Measurements from ENCODE around the gene SPACA7. TPM values are rescaled to one million over a fixed set of nuclear protein-coding genes. Genes with fewer than 3 reads are reported as not detected.

SPACA7 gene
- total RNA-seq, 1 donor from 2014 or later: not detected

GRCh38 chr13:112443995-112444311 lies 67.8 kb downstream of the SPACA7 start:
- DNase-seq (ENCODE audit: low spot score in 2 of 2, unreplicated experiment in 2 of 2): peak; percentile 59 to 86
- Mint-ChIP-seq H3K27ac (no peak overlapping the region), H3K9me3 (peaks cover under 1% of the 10 kb centered on the region), H3K4me3 (no peak overlapping the region), H3K27me3 (ENCODE audit: low read depth) (peaks cover 65% of the 10 kb centered on the region), H3K4me1 (no peaks in the 10 kb centered on the region), H3K36me3 (no peaks in the 10 kb centered on the region)
- peak; percentile 73 for TF ChIP-seq CTCF (IDR thresholded peaks at IDR 0.05; ENCODE audit: unreplicated experiment)

DNA sequence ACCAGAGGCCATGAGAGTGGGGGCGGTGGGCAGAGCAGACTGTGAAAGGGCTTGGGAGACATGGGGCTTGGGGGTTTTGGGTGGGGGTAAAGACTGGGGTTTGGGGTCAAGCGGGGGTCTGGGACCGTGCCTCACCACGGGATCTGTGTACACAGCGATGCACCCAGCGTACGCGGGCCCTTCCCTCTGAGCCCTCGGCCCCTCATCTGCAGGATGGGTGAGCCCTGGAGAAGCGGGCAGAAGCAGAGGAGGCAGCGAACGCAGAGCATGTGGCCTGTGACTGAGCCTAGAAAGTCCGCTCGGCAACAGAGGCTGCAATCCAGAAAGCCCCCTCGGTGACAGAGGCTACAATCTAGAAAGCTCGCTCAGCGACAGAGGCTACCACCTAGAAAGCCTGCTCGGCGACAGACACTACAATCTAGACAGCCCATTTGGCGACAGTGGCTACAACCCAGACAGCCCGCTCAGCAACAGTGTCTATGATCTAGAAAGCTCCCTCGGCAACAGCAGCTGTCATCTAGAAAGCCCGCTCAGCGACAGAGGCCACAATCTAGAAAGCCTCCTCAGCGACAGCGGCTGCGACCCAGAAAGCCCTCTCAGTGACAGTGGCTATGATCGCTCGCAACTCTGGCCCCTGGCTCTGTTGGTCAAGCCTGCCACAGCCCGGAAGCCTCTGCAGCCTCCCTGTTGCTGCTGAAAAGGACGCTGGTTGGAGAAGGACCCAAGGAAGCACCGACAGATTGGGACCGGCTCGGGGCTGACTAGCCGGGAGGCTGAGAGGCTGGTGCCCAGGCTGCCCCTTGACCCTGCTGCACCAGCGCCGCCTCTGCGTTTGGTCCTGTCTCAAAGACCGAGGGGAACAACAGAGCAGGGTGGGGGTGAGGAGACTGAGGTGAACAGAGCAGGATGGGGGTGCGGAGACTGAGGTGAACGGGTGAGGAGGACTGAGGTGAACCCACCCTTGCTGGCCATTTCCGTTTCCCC lies 68.6 kb downstream of the SPACA7 start:
- TF ChIP-seq CTCF (IDR thresholded peaks at IDR 0.05; ENCODE audit: unreplicated experiment): no peak
- no peak overlapping the region for H3K4me3 Mint-ChIP-seq
- H3K36me3 Mint-ChIP-seq: no peaks in the 10 kb centered on the region
- H3K4me1 Mint-ChIP-seq: no peaks in the 10 kb centered on the region
- H3K27me3 Mint-ChIP-seq (ENCODE audit: low read depth): peaks cover 65% of the 10 kb centered on the region
- DNase-seq (ENCODE audit: low spot score in 2 of 2, unreplicated experiment in 2 of 2): no peak
- H3K9me3 Mint-ChIP-seq: no peaks in the 10 kb centered on the region
- no peak overlapping the region for H3K27ac Mint-ChIP-seq

- Mint-ChIP-seq H3K27me3 (ENCODE audit: low read depth) (peaks cover 58% of the 10 kb centered on the region), H3K4me3 (no peak overlapping the region), H3K9me3 (no peaks in the 10 kb centered on the region), H3K4me1 (no peaks in the 10 kb centered on the region), H3K36me3 (no peaks in the 10 kb centered on the region), H3K27ac (no peak overlapping the region)
- TF ChIP-seq CTCF (IDR thresholded peaks at IDR 0.05; ENCODE audit: unreplicated experiment): no peak
- no peak for DNase-seq (ENCODE audit: low spot score in 2 of 2, unreplicated experiment in 2 of 2)
Measured at GRCh38 chr13:112445411-112446271, 69.5 kb downstream of the SPACA7 start.

DNA sequence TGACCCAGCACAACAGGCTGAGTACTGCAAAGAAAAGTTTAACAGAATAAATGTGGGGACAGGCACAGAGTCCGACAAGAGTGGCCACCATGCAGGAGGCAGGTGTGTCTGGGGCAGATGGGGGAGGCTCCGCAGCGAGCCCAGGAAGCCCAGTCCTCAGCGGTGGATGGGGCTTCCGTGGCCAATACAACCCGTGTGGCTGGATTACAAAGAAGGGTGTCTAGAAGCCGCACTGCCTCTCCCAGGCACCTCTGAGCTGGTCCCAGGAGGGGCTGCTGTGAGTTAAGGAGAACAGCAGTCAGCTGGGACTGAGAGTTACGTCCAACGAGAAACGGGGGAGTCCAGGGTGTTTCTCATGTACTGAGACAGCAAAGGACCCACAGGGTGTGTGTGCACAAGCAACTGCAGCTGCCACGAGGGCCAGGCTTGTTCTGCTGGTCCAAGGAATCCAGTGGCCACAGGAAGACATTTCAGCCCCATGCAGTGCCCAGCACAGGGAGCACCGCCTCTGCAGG lies 70.2 kb downstream of the SPACA7 start:
- no peak overlapping the region for H3K27ac Mint-ChIP-seq
- no peak for TF ChIP-seq CTCF (IDR thresholded peaks at IDR 0.05; ENCODE audit: unreplicated experiment)
- no peaks in the 10 kb centered on the region for H3K36me3 Mint-ChIP-seq
- DNase-seq (ENCODE audit: low spot score in 2 of 2, unreplicated experiment in 2 of 2): no peak
- H3K4me3 Mint-ChIP-seq: no peak overlapping the region
- H3K4me1 Mint-ChIP-seq: no peaks in the 10 kb centered on the region
- H3K27me3 Mint-ChIP-seq (ENCODE audit: low read depth): peaks cover 55% of the 10 kb centered on the region
- no peaks in the 10 kb centered on the region for H3K9me3 Mint-ChIP-seq

- DNase-seq (ENCODE audit: low spot score in 2 of 2, unreplicated experiment in 2 of 2): no peak
- TF ChIP-seq CTCF (IDR thresholded peaks at IDR 0.05; ENCODE audit: unreplicated experiment): no peak
- H3K27ac Mint-ChIP-seq: no peak overlapping the region
- H3K36me3 Mint-ChIP-seq: no peaks in the 10 kb centered on the region
- no peak overlapping the region for H3K4me3 Mint-ChIP-seq
- peaks cover 50% of the 10 kb centered on the region for H3K27me3 Mint-ChIP-seq (ENCODE audit: low read depth)
- no peaks in the 10 kb centered on the region for H3K4me1 Mint-ChIP-seq
- no peaks in the 10 kb centered on the region for H3K9me3 Mint-ChIP-seq
Measured at GRCh38 chr13:112446867-112447266, 70.7 kb downstream of the SPACA7 start.
